Aortic smooth muscle cell (primary cell): Measurements from ENCODE around the gene MLF1. TPM values are rescaled to one million over a fixed set of nuclear protein-coding genes. Genes with fewer than 3 reads are reported as not detected.

Experiments used
- total RNA-seq: library from RNA; depleted of rRNA; stranded (reverse); fragments of >200 nt; gene quantifications from 2 replicates; pipeline ENCODE4 v1.2.3, GENCODE V29; 2014

The MLF1 gene
- 5.4 and 6.7 TPM in 2 replicates for total RNA-seq

GRCh38 chr3:158570999-158571702 is at the start of gene MLF1:
TSS of gene MLF1 (plus strand) at chr3:158571194. CDS start at chr3:158571301, 107 bp downstream.

GRCh38 chr3:158644345-158644908 is 73.4 kb downstream of the MLF1 start, which contains the start of gene GFM1:
TSS of gene GFM1 (plus strand) at chr3:158644527. CDS start at chr3:158644635, 108 bp downstream.

Other genes starting within 250 kb of the MLF1 start
- gene GFM1, start 73.3 kb downstream of the MLF1 start, total RNA-seq = 41.0 and 44.5 TPM in 2 replicates
- gene LXN, start 101.5 kb downstream of the MLF1 start, total RNA-seq = 157 and 377 TPM in 2 replicates
- 29.4 and 40.8 TPM in 2 replicates for gene RARRES1, start 161.3 kb downstream of the MLF1 start, total RNA-seq
- 232 and 269 TPM in 2 replicates for gene MFSD1, start 230.9 kb downstream of the MLF1 start, total RNA-seq